ENCODE measurements around the gene RNASE12. TPM values are rescaled to one million over a fixed set of nuclear protein-coding genes. Genes with fewer than 3 reads are reported as not detected.

RNASE12 gene
- total RNA-seq, 1 experiment from 2014 or later: not detected

DNA sequence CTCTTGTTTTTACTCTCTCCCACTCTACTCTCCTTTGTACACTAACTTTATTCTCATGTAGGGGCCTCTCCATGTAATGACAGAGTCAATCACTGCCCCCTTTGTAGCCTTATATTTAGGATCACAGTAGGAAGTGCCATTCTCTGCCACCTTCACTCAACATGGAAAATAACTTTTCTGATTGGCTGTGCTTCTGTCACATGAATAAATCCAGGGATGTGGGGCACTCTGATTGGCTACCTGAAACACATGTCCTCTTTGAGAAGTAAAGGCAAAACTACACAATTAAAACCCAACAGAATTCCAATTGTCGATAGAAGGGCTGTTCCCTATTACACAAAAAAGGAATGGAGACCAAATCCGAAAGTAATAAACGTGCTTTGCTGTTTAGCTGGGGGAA, 30.2 kb downstream of the RNASE12 start, which contains the start of gene RNASE9 (continued):
- TF ChIP-seq, protein P1, sequence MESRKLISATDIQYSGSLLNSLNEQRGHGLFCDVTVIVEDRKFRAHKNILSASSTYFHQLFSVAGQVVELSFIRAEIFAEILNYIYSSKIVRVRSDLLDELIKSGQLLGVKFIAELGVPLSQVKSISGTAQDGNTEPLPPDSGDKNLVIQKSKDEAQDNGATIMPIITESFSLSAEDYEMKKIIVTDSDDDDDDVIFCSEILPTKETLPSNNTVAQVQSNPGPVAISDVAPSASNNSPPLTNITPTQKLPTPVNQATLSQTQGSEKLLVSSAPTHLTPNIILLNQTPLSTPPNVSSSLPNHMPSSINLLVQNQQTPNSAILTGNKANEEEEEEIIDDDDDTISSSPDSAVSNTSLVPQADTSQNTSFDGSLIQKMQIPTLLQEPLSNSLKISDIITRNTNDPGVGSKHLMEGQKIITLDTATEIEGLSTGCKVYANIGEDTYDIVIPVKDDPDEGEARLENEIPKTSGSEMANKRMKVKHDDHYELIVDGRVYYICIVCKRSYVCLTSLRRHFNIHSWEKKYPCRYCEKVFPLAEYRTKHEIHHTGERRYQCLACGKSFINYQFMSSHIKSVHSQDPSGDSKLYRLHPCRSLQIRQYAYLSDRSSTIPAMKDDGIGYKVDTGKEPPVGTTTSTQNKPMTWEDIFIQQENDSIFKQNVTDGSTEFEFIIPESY (IDR thresholded peaks at IDR 0.05; ENCODE audit: extremely low read depth, insufficient replicate concordance, low read length): no peak
- TF ChIP-seq FOSL1 (IDR thresholded peaks at IDR 0.05; ENCODE audit: low read depth) (no peak), CBX3 (IDR thresholded peaks at IDR 0.05; ENCODE audit: low read depth) (no peak), ZNF274 (IDR thresholded peaks at IDR 0.05; ENCODE audit: low read depth, low read length) (no peak), POLR2A (IDR thresholded peaks at IDR 0.05; ENCODE audit: borderline replicate concordance, extremely low read depth, insufficient read depth, insufficient read length) (no peak), CTCF (IDR thresholded peaks at IDR 0.05 in 2 of 3, conservative IDR thresholded peaks at IDR 0.05 in 1 of 3; ENCODE audit: borderline replicate concordance in 1 of 3, insufficient read depth in 1 of 3, low read depth in 2 of 3, low read length in 2 of 3) (no peak), EZH2 (IDR thresholded peaks at IDR 0.05) (no peak)

DNA sequence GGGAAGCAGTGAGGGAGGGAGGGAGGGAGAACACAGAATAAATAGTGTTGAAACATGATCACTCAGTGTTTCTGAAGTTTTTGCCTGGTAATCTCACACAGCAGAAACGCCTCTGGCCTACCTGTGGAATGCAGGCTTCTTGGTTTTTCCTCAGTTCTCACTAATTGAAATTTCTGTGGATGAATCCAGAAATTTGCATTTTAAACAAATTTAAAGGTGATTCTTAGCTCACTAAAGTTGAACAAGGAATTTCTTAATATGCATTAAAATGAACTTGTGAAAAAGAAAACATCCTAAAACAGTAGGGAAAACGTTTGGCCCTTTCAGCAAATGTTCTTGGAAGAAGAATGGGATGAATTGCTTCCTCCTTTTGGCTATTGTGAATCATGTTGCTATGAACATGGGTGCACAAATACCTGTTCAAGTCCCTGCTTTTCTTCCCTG, 31.7 kb downstream of the RNASE12 start:
- Histone ChIP-seq H2AFZ (ENCODE audit: low read depth, low read length, poor library complexity, severe bottlenecking) (peak overlapping the region; percentile 39), H3K36me3 (ENCODE audit: control insufficient read depth in 1 of 2, insufficient read depth in 2 of 2, low read length in 2 of 2) (no peaks in the 10 kb centered on the region), H3K9ac (ENCODE audit: low read length) (no peak overlapping the region), H4K20me1 (ENCODE audit: insufficient read depth) (no peaks in the 10 kb centered on the region), H3K9me3 (ENCODE audit: control insufficient read depth in 1 of 2, insufficient read depth in 1 of 2, low read depth in 1 of 2, low read length in 2 of 2) (no peaks in the 10 kb centered on the region), H3K79me2 (ENCODE audit: insufficient read depth, low read length) (no peaks in the 10 kb centered on the region), H3K27me3 (ENCODE audit: insufficient read depth, low read length) (no peaks in the 10 kb centered on the region), H3K9me2 (ENCODE audit: insufficient read depth) (no peaks in the 10 kb centered on the region), H3K27ac (ENCODE audit: low read depth, low read length) (no peak overlapping the region), H3K4me2 (ENCODE audit: low read length) (no peak overlapping the region), H3K4me1 (ENCODE audit: control insufficient read depth in 1 of 2, insufficient read depth in 2 of 2, low read length in 2 of 2) (no peaks in the 10 kb centered on the region), H3K4me3 (replicated peaks in 1 of 2; ENCODE audit: low read depth in 1 of 2, low read length in 2 of 2) (no peak overlapping the region)
- no peak for DNase-seq (ENCODE audit: low read depth, low spot score)
- intact Hi-C loops (cut with micrococcal nuclease): no loop called here
- no peak for ATAC-seq
- ChIA-PET CTCF (no interaction called here), POLR2A (no interaction called here), RAD21 (ENCODE audit: low non-redundant PET in 1 of 2, low total read pairs in 2 of 2, uncharacterized antibody in 2 of 2, unreplicated experiment in 2 of 2) (no interaction called here)
- no TSS peak for BruUV-seq (replicated peaks)
- no peak for TF ChIP-seq POLR2AphosphoS5 (IDR thresholded peaks at IDR 0.05; ENCODE audit: low read depth, low read length)
- no peak for TF ChIP-seq MAX (IDR thresholded peaks at IDR 0.05)
- TF ChIP-seq RAD21 (IDR thresholded peaks at IDR 0.05; ENCODE audit: low read depth): no peak
- no peak for TF ChIP-seq CBX3 (IDR thresholded peaks at IDR 0.05; ENCODE audit: low read depth)
- TF ChIP-seq, protein P1 (IDR thresholded peaks at IDR 0.05; ENCODE audit: extremely low read depth, insufficient replicate concordance, low read length): no peak
- no peak for TF ChIP-seq ELF1 (IDR thresholded peaks at IDR 0.05; ENCODE audit: borderline replicate concordance, low read depth)
- no peak for TF ChIP-seq EGR1 (IDR thresholded peaks at IDR 0.05; ENCODE audit: low read depth)
- TF ChIP-seq ZNF274 (IDR thresholded peaks at IDR 0.05; ENCODE audit: low read depth, low read length): no peak
- TF ChIP-seq EZH2 (IDR thresholded peaks at IDR 0.05): no peak

Measured in HCT116 (cell line).